AG04450 (cell line): ENCODE measurements around the gene CCDC183. TPM values are rescaled to one million over a fixed set of nuclear protein-coding genes. Genes with fewer than 3 reads are reported as not detected.
"Not testable (repeated sequence)": the region's sequence is repeated elsewhere in the genome, so short reads cannot be mapped to it uniquely, and the experiment has no call there.

Experiments used
- CTCF ChIA-PET: fragments of 300-600, 350-600 bp; formaldehyde crosslinking; extraction: SDS; loops from one replicate; lab custom pipeline; 2022; ENCODE audit warnings: antibody characterized with exemption, inconsistent platforms; lab: Charles Lee
- POLR2A ChIA-PET: fragments of 350-600 bp; formaldehyde crosslinking; extraction: SDS; loops from one replicate; lab custom pipeline; 2021; ENCODE audit warnings: antibody characterized with exemption, inconsistent platforms; lab: Yijun Ruan, JAX
- DNase-seq: peaks from one replicate; pipeline ENCODE4 v3.0.0-alpha.2; 2011; ENCODE audit warnings: low read depth, low spot score
- H3K27ac ChIP-seq: one replicate; pipeline ENCODE4 v1.5.1; 2012; ENCODE audit warnings: low read depth, low read length, control low read depth
- H3K27me3 ChIP-seq: one replicate; pipeline ENCODE4 v1.6.0; 2012; ENCODE audit warnings: low read length; ENCODE audit not compliant: control insufficient read depth, insufficient read depth
- H3K4me3 ChIP-seq: 2 replicates; pipeline ENCODE4 v1.5.1; 2011; ENCODE audit warnings: mild to moderate bottlenecking, low read depth, low read length, control low read depth
- H3K9me3 ChIP-seq: 2 replicates; pipeline ENCODE4 v1.5.1; 2012; ENCODE audit warnings: low read length; ENCODE audit not compliant: control insufficient read depth, insufficient read depth
- polyA plus RNA-seq: library from polyadenylated mRNA; depleted of rRNA; stranded (reverse); fragments of >200 nt; gene quantifications from 2 replicates; pipeline ENCODE4 v1.2.3, GENCODE V29; 2011
- TF ChIP-seq, protein P1 (sequence below): IDR thresholded peaks from 2 replicates; pipeline ENCODE4 v1.5.1; 2011; ENCODE audit warnings: low read depth, low read length, control low read depth, inconsistent platforms

CCDC183 gene
- polyA plus RNA-seq, 1 experiment, result 0.21 TPM

GRCh38 chr9:136838314-136839228, 42.4 kb downstream of the CCDC183 start:
- TF ChIP-seq, protein P1, sequence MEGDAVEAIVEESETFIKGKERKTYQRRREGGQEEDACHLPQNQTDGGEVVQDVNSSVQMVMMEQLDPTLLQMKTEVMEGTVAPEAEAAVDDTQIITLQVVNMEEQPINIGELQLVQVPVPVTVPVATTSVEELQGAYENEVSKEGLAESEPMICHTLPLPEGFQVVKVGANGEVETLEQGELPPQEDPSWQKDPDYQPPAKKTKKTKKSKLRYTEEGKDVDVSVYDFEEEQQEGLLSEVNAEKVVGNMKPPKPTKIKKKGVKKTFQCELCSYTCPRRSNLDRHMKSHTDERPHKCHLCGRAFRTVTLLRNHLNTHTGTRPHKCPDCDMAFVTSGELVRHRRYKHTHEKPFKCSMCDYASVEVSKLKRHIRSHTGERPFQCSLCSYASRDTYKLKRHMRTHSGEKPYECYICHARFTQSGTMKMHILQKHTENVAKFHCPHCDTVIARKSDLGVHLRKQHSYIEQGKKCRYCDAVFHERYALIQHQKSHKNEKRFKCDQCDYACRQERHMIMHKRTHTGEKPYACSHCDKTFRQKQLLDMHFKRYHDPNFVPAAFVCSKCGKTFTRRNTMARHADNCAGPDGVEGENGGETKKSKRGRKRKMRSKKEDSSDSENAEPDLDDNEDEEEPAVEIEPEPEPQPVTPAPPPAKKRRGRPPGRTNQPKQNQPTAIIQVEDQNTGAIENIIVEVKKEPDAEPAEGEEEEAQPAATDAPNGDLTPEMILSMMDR, result no peak
- Histone ChIP-seq H3K9me3 (no peaks in the 10 kb centered on the region; the same call in 1 of the 2 replicates), H3K27me3 (no peaks in the 10 kb centered on the region), H3K27ac (no peak overlapping the region), H3K4me3 (no peak overlapping the region)
- ChIA-PET CTCF (no interaction called here), POLR2A (no interaction called here)
- no peak for DNase-seq

DNA sequence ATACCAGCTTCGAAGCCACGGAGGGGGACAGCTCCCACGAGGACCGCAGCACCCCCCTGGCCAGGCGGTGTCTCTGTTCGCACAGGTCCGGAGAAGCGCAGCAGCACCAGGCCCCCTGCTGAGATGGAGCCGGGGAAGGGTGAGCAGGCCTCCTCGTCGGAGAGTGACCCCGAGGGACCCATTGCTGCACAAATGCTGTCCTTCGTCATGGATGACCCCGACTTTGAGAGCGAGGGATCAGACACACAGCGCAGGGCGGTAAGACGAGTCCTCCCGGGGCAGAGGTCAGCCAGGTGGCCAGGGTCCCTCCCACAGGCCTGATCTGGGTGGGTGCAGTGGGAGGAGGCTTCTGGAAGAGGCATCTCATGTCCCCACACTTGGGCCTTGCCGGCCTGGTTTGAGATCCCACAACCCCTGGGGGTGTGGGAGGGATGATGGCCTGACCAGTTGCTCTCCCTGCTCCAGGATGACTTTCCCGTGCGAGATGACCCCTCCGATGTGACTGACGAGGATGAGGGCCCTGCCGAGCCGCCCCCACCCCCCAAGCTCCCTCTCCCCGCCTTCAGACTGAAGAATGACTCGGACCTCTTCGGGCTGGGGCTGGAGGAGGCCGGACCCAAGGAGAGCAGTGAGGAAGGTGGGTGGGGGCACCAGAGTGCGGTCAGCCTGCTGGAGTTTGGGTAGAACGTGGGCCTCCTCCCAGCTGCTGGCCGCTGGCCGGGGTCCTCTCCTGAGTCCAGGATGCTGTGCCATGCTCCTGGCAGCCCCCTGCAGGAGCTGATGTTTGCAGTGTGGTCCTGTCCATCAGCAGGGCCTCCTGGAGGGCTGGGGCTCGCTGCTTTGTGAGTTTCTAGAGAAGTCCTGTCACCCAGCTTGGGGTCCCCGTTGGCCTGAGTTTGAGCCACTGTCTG, 43.3 kb downstream of the CCDC183 start:
- TF ChIP-seq, protein P1, result no peak
- ChIA-PET POLR2A (interaction anchor here (0.6 kb wide), 1 partner anchor 9 kb away, joined by 3 read pairs; no protein-coding TSS in a partner anchor), CTCF (no interaction called here)
- DNase-seq, result no peak
- H3K27ac ChIP-seq, result no peak overlapping the region
- H3K9me3 ChIP-seq, result no peaks in the 10 kb centered on the region; the same call in 1 of the 2 replicates
- H3K27me3 ChIP-seq, result peaks cover 6% of the 10 kb centered on the region
- no peak overlapping the region for H3K4me3 ChIP-seq

GRCh38 chr9:136840140-136840876, 44.2 kb downstream of the CCDC183 start:
- ChIA-PET POLR2A (interaction anchor here (0.6 kb wide), 1 partner anchor 8 kb away, joined by 3 read pairs; no protein-coding TSS in a partner anchor), CTCF (interaction anchor here (0.6 to 0.7 kb wide), 3 partner anchors 28 to 170 kb away, joined by 3 to 4 read pairs (median 4); no protein-coding TSS in a partner anchor)
- Histone ChIP-seq H3K27ac (no peak overlapping the region), H3K4me3 (no peak overlapping the region), H3K9me3 (peaks cover 4% of the 10 kb centered on the region), H3K27me3 (peaks cover 9% of the 10 kb centered on the region)
- DNase-seq, result no peak
- TF ChIP-seq, protein P1, result no peak

GRCh38 chr9:136840877-136841645, 44.9 kb downstream of the CCDC183 start:
- DNase-seq, result peak; percentile 38
- CTCF ChIA-PET, result interaction anchor here (0.6 to 2.0 kb wide), 7 partner anchors 9 to 169 kb away, joined by 3 to 6 read pairs (median 4); no protein-coding TSS in a partner anchor
- POLR2A ChIA-PET, result no interaction called here
- peak overlapping the region; percentile 31 for H3K27ac ChIP-seq
- H3K4me3 ChIP-seq, result no peak overlapping the region
- peaks cover 6% of the 10 kb centered on the region for H3K9me3 ChIP-seq
- TF ChIP-seq, protein P1, result no peak
- H3K27me3 ChIP-seq, result peaks cover 13% of the 10 kb centered on the region

DNA sequence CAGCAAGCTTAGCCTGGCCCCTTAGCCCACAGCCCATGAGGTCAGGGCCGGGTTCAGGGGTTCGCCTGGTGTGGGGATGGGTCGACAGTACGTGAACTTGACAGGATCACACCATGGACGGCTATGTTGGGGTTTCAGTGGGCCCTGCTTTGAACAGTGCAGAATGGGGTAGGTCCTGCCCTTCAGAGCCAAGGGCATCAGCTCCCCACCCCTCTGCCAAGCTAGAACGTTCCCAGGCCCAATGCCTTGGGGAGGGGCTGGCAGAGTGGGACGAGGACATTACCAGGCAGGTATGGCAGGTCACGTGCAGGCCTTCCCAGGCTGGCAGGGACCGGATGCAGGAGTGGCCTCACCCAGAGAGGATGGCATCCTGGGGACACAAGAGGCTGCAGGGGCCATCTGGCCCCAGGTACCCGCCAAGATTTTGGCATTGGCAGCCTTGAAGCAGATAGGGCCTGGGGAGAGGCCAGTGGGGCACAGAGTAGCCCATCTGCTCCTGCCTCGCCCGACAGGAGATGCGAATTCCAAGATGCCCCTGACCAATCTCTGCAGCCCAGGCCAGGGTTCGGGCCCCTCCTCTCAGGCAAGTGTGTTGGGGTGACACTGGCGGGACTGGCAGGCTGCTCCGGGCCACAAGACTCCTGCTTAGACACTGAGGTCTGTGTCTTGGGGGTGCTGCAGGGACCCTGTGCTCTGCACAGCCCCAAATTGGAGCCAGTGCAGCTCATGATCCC, 45.7 kb downstream of the CCDC183 start:
- CTCF ChIA-PET, result interaction anchor here (0.9 to 2.0 kb wide), 14 partner anchors 10 to 194 kb away, joined by 3 to 10 read pairs (median 4); no protein-coding TSS in a partner anchor
- not testable (repeated sequence) for DNase-seq, H3K9me3 ChIP-seq, H3K4me3 ChIP-seq
- H3K27me3 ChIP-seq, result peaks cover 18% of the 10 kb centered on the region
- H3K27ac ChIP-seq, result peak overlapping the region; percentile 31
- POLR2A ChIA-PET, result interaction anchor here (0.6 to 1.3 kb wide), 4 partner anchors 10 to 143 kb away, joined by 3 to 4 read pairs (median 3); no protein-coding TSS in a partner anchor
